Endodermal cell (in vitro differentiated cells): Measurements from ENCODE around the gene NISCH. TPM values are rescaled to one million over a fixed set of nuclear protein-coding genes. Genes with fewer than 3 reads are reported as not detected.

Experiments
- DNase-seq: peaks from one replicate; pipeline ENCODE4 v3.0.0-alpha.2; 2017
- H3K27ac ChIP-seq: 2 replicates; pipeline ENCODE4 v1.5.1; 2013; ENCODE audit warnings: mild to moderate bottlenecking, low read depth, low read length, moderate library complexity
- H3K27me3 ChIP-seq: 2 replicates; pipeline ENCODE4 v1.6.1; 2013; ENCODE audit warnings: mild to moderate bottlenecking, low read length, moderate library complexity; ENCODE audit not compliant: insufficient read depth, control insufficient read depth, poor library complexity, severe bottlenecking
- H3K36me3 ChIP-seq: 2 replicates; pipeline ENCODE4 v1.7.0; 2013; ENCODE audit warnings: mild to moderate bottlenecking, low read length, moderate library complexity; ENCODE audit not compliant: control insufficient read depth, insufficient read depth
- H3K4me1 ChIP-seq: one replicate; pipeline ENCODE4 v1.7.0; 2013; ENCODE audit warnings: low read length; ENCODE audit not compliant: control insufficient read depth, insufficient read depth
- H3K4me3 ChIP-seq: 2 replicates; pipeline ENCODE4 v1.5.1; 2013; ENCODE audit warnings: mild to moderate bottlenecking, low read length, moderate library complexity
- H3K9ac ChIP-seq: 2 replicates; pipeline ENCODE4 v1.6.1; 2013; ENCODE audit warnings: mild to moderate bottlenecking, low read length, moderate library complexity; ENCODE audit not compliant: poor library complexity, severe bottlenecking; ENCODE audit errors: extremely low read depth
- H3K9me3 ChIP-seq: 2 replicates; pipeline ENCODE4 v1.6.1; 2013; ENCODE audit warnings: mild to moderate bottlenecking, low read length, moderate library complexity; ENCODE audit not compliant: control insufficient read depth
- H3K27ac Mint-ChIP-seq: 2 replicates; pipeline ENCODE4 v1.8.0; 2020; ENCODE audit warnings: mixed read lengths
- H3K27me3 Mint-ChIP-seq: 2 replicates; pipeline ENCODE4 v1.8.0; 2021; ENCODE audit warnings: mild to moderate bottlenecking, mixed read lengths; ENCODE audit not compliant: insufficient read depth
- H3K36me3 Mint-ChIP-seq: 2 replicates; pipeline ENCODE4 v1.8.0; 2020; ENCODE audit warnings: low read depth, mixed read lengths
- H3K4me1 Mint-ChIP-seq: 2 replicates; pipeline ENCODE4 v1.8.0; 2020; ENCODE audit warnings: mixed read lengths
- H3K4me3 Mint-ChIP-seq: 2 replicates; pipeline ENCODE4 v1.8.0; 2020; ENCODE audit warnings: mild to moderate bottlenecking, moderate library complexity, mixed read lengths
- H3K9me3 Mint-ChIP-seq: 2 replicates; pipeline ENCODE4 v1.8.0; 2020; ENCODE audit warnings: mild to moderate bottlenecking, mixed read lengths
- CTCF ChIP-seq: fragments of 200-600 bp; sonication (generic); conservative IDR thresholded peaks from 2 replicates; pipeline ENCODE4 v1.5.0; 2021; ENCODE audit warnings: antibody characterized with exemption, mild to moderate bottlenecking
- WGBS, 2 experiments: methylation state at CpG; one replicate each; pipeline versions ENCODE4 v1.1.5 to v1.1.7; 2013; ENCODE audit warnings: missing lambda C conversion rate in 2 of 2, mixed read lengths in 1 of 2; ENCODE audit not compliant: insufficient coverage in 1 of 2, insufficient read length in 1 of 2; 5-methylcytosine and 5-hydroxymethylcytosine counted together
- total RNA-seq, 2 donors: library from RNA; stranded (reverse); fragmentation: NEBNext Ultra II Directional in 1 of 2; extraction: Animal tissue kit (Norgen Biotek cat#: 25700) in 1 of 2; gene quantifications; 2 replicates in 1 of 2; 3 replicates in 1 of 2; pipeline ENCODE4 v1.2.1, GENCODE V29; 2021

The NISCH gene
- total RNA-seq, 2 donors from 2014 or later: 151 to 156 TPM

- Mint-ChIP-seq H3K27me3 (no peaks in the 10 kb centered on the region), H3K9me3 (no peaks in the 10 kb centered on the region), H3K4me1 (no peaks in the 10 kb centered on the region), H3K36me3 (no peaks in the 10 kb centered on the region), H3K4me3 (no peak overlapping the region), H3K27ac (no peak overlapping the region)
- Histone ChIP-seq H3K27me3 (no peaks in the 10 kb centered on the region), H3K27ac (no peak overlapping the region), H3K4me1 (no peaks in the 10 kb centered on the region), H3K9ac (no peak overlapping the region), H3K4me3 (no peak overlapping the region), H3K36me3 (no peaks in the 10 kb centered on the region), H3K9me3 (no peaks in the 10 kb centered on the region)
- no peak for TF ChIP-seq CTCF
- no peak for DNase-seq
- WGBS, 2 experiments: 92 to 93% methylated on average over 18 to 24 of the region's 24 CpGs
Measured at GRCh38 chr3:52498137-52499054, 43.0 kb downstream of the NISCH start.

- no peak overlapping the region for H3K27ac ChIP-seq
- no peaks in the 10 kb centered on the region for H3K27me3 ChIP-seq
- 92 to 94% methylated on average over 11 of the region's 11 CpGs for WGBS, 2 experiments
- Mint-ChIP-seq H3K9me3 (no peaks in the 10 kb centered on the region), H3K36me3 (no peaks in the 10 kb centered on the region), H3K27ac (no peak overlapping the region), H3K27me3 (no peaks in the 10 kb centered on the region), H3K4me1 (peaks cover 2% of the 10 kb centered on the region), H3K4me3 (no peak overlapping the region)
- H3K9ac ChIP-seq: no peak overlapping the region
- H3K9me3 ChIP-seq: no peaks in the 10 kb centered on the region
- H3K36me3 ChIP-seq: no peaks in the 10 kb centered on the region
- no peak for TF ChIP-seq CTCF
- no peak overlapping the region for H3K4me3 ChIP-seq
- no peaks in the 10 kb centered on the region for H3K4me1 ChIP-seq
- DNase-seq: no peak
Measured at GRCh38 chr3:52501046-52501445, 45.6 kb downstream of the NISCH start.

- no peaks in the 10 kb centered on the region for H3K9me3 ChIP-seq
- no peak overlapping the region for H3K27ac Mint-ChIP-seq
Measured at GRCh38 chr3:52502001-52502400, 46.6 kb downstream of the NISCH start.

More at GRCh38 chr3:52502001-52502400, 46.6 kb downstream of the NISCH start:
- H3K4me3 ChIP-seq: no peak overlapping the region
- H3K27ac ChIP-seq: no peak overlapping the region
- DNase-seq: no peak
- no peaks in the 10 kb centered on the region for H3K27me3 ChIP-seq
- no peaks in the 10 kb centered on the region for H3K4me1 ChIP-seq
- H3K27me3 Mint-ChIP-seq: no peaks in the 10 kb centered on the region
- no peaks in the 10 kb centered on the region for H3K9me3 Mint-ChIP-seq
- H3K36me3 ChIP-seq: no peaks in the 10 kb centered on the region
- no peaks in the 10 kb centered on the region for H3K36me3 Mint-ChIP-seq
- H3K9ac ChIP-seq: no peak overlapping the region
- 88 to 93% methylated on average over 11 of the region's 11 CpGs for WGBS, 2 experiments
- TF ChIP-seq CTCF: no peak
- peaks cover 2% of the 10 kb centered on the region for H3K4me1 Mint-ChIP-seq
- H3K4me3 Mint-ChIP-seq: no peak overlapping the region
